GM12872 (cell line): ENCODE results near the gene EXD3.

Source experiments
- TF ChIP-seq, protein P1 (sequence below): IDR thresholded peaks from 3 replicates; pipeline ENCODE4 v1.5.1; 2011; ENCODE audit warnings: low read depth, mild to moderate bottlenecking, low read length, moderate library complexity; ENCODE audit not compliant: insufficient read depth

Gene EXD3

DNA sequence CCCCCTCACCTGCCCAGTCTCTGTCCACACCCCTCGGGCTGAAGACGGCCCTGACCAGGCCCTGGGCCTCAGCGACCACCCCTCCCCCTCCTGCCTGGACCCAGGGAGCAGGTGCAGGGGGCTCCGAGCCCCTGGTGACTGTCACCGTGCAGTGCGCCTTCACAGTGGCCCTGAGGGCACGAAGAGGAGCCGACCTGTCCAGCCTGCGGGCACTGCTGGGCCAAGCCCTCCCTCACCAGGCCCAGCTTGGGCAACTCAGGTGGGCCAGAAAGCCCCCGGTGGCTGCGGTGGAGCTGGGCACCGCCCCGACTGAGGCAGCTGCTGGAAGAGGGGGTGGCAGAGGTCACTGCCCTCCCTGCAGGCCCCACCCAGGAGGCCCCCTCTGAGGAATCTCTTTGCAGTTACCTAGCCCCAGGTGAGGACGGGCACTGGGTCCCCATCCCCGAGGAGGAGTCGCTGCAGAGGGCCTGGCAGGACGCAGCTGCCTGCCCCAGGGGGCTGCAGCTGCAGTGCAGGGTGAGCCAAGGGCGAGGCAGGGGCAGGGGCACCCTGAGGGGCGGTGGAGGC is 10.5 kb upstream of the EXD3 start:
- TF ChIP-seq, protein P1, sequence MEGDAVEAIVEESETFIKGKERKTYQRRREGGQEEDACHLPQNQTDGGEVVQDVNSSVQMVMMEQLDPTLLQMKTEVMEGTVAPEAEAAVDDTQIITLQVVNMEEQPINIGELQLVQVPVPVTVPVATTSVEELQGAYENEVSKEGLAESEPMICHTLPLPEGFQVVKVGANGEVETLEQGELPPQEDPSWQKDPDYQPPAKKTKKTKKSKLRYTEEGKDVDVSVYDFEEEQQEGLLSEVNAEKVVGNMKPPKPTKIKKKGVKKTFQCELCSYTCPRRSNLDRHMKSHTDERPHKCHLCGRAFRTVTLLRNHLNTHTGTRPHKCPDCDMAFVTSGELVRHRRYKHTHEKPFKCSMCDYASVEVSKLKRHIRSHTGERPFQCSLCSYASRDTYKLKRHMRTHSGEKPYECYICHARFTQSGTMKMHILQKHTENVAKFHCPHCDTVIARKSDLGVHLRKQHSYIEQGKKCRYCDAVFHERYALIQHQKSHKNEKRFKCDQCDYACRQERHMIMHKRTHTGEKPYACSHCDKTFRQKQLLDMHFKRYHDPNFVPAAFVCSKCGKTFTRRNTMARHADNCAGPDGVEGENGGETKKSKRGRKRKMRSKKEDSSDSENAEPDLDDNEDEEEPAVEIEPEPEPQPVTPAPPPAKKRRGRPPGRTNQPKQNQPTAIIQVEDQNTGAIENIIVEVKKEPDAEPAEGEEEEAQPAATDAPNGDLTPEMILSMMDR: no peak

DNA sequence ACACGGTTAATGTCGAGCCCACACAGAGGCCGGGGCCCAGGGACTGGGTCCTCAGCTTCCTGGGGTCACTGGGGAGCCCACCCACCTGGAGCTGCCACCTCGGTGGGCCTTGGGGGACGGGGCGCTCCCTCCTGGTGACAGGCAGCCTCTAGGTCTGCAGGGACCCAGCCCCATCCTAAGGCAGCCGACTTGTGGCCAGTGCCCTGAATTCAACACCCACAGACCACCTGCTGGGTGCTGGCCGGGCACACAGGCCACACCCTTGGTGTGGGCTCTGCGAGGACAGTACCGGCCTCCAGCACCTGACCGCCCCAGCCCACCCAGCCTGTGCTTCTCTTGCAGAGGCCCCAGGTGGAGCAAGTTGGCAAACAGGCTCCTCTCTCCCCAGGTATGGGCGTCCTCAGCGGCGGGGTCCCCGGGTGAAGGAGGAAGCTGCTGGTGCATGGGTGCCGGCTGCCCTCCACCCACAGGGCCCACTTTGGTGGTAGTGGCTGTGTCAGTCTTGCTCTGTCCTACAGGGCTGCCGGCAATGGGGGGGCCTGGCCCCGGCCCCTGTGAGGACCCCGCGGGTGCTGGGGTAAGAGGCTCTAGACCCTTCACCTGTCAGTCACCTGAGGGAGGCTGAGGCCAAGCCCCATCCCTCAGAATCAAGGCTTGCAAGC is 9.9 kb upstream of the EXD3 start:
- TF ChIP-seq, protein P1: no peak

DNA sequence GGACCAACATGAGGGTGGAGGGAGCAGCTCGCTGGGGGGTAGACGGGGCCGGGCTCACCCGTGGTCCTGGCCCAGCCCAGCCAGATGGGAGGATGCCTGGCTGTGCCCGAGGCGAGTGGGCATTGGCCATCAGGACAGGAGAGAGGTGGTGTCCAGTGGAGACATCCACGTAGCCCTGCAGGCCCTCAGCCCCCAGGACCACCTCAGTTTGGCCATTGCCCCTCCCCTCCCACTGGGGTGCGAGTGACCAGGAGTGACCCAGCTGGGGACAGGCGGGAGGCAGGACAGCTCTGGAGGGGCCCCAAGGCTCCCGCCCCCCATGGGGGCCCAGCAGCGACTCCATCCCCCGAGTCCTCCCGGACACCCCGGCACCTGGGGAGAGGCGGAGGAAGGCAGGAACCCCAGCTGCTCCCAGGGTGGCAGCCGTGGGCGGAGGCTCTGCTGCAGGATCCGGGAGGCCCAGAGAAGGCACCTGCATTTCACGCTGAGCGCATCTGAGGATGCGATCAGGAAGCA is 8.5 kb upstream of the EXD3 start:
- TF ChIP-seq, protein P1: no peak

DNA sequence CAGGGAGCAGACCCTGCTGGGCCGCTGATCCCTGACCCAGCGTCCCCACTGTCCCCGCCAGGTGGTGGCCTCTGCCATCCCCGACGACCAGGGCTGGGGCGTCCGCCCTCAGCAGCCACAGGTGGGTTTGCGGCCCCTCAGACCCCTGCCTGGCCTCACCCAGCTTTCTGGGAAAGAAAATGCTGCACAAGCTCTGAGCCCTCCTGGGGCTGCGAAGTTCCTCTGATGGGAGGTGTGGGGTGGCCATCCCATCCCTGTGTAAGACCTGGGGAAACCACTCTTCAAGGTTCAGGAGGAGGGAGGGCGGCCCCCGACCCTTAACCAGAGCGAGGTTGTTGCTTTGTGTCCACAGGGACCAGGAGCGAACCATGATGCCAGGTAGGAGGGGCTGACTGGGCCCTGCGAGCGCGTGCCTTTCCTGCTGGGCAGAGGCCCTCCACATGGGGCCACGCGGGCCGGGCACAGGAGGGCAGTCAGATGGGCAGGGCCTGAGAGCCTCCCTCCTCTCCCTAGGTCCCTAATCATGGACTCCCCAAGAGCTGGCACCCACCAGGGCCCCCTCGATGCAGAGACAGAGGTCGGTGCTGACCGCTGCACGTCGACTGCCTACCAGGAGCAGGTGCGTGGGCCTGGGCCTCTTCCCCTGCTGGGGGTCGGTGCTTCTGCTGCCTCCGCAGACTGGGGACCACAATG is 7.9 kb upstream of the EXD3 start:
- TF ChIP-seq, protein P1: no peak

DNA sequence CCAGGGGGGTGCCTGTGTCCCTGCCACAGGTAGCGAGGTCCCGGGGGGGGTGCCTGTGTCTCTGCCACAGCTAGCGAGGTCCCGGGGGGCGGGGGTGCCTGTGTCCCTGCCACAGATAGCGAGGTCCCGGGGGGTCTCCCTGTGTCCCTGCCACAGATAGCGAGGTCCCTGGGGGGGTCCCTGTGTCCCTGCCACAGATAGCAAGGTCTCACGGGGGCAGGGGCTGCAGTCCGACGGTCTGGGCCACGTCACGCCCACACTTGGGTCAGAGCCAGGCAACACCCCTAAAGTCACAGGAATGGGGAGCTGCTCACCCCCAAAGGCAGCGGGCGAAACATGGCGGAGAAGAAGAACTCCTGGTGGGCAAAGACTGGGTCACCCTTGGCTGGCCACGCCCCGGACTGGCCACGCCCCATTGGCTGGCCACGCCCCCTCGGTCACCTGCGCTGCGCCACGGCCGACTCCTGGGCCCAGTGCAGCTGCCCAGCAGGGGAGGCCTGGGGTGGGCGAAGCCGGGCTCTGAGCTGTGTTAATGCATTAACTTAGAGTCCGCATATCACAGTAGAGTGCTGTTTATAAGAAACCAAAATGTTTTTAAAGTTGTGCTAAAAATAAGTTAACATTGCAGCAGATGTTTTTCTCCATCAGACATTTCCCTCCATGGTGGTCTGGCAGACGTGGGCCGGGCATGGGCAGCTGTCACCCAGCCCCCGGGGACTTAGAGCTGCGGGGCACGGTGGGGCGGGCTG is 7.2 kb upstream of the EXD3 start:
- TF ChIP-seq, protein P1: no peak

DNA sequence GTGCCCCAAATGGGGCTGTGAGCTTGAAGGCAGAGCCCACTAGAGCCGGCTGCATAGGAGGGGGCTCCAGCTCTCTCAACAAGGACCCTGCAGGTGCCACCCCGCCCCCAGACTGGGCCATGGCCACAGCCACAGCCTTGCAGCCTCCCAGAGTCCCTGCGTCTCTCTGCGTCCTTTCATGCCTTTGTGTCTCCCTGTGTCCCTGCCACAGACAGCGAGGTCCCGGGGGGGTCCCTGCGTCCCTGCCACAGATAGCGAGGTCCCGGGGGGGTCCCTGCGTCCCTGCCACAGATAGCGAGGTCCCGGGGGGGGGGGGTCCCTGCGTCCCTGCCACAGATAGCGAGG is 6.6 kb upstream of the EXD3 start:
- TF ChIP-seq, protein P1: no peak
